GM21576 (cell line): ENCODE data around the gene METTL6.
"Not testable (repeated sequence)": the region's sequence is repeated elsewhere in the genome, so short reads cannot be mapped to it uniquely, and the experiment has no call there.

Experiments
- ATAC-seq: cut with Tn5 transposase; IDR thresholded peaks from one replicate; pipeline ENCODE4 v1.9.1; 2021; ENCODE audit warnings: mild to moderate bottlenecking, moderate library complexity; ENCODE audit not compliant: unreplicated experiment

The METTL6 gene

DNA sequence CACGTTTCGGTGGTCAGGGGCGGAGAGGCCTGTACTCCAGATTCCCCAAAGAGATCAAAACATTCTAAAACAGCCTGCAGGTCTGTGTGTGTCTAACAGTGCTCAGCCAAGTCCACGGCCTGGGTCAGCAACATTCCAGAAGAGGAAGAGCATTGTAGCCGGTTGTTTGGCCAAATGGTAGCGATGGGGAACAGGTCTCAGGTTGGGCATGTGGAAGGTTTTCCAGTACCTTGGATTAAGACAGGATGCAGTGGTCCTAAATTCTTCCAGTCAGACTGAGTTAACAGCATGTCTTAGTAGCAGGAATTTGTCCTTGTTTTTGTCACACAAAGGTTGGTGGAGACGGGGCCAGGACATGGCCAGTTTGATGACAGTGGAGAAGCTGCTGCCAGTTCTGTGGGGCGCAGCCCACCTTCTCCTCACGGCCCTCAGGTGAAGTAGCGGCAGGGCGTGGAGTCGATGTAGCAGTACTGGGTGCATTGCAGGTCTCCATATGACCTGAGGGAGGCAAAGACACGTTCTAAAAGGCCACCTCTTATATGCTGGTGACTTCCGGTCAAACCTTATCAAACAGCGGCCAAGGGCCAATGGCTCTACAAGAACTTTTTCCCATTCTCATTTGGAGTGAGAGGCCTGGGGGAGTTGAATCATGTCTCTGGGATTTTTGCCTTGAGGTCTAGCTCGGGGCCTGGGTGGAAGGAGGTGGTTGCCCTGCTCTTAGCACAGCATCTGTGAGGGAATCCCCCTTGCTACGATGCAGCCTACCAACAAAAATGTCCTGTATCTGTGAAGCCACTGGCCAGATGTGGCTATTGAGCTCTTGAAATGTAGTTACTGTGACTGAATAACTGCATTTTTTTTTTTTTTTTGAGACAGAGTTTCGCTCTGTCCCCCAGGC is 24.1 kb upstream of the METTL6 start:
- no peak for ATAC-seq

GRCh38 chr3:15450438-15451215 is 23.3 kb upstream of the METTL6 start:
- ATAC-seq = no peak

GRCh38 chr3:15449489-15450224 is 22.3 kb upstream of the METTL6 start:
- ATAC-seq = no peak

GRCh38 chr3:15443826-15444524 is 16.6 kb upstream of the METTL6 start:
- no peak for ATAC-seq

DNA sequence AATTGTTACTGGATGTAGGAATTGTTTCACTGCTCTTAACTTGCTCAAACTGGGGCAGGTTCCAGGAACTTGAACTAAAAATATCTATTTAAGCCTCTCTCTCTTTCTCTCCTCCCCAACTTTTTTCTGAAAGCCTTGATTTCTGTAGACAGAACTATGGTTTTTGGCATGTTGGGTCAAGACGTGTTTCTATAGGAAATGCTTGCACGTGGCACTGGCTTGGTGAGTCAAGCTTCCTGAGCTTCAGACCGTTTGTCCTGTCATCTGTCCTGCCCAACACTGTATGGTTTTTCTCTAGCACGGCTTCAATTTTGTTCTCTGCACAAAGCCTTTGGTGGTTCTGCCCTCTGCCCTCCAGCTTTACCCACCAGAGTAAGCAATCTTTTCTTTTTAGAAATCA is 13.5 kb upstream of the METTL6 start:
- no peak for ATAC-seq

GRCh38 chr3:15439476-15439875 is 12.1 kb upstream of the METTL6 start:
- ATAC-seq = no peak

GRCh38 chr3:15438983-15439382 is 11.6 kb upstream of the METTL6 start:
- ATAC-seq = no peak

DNA sequence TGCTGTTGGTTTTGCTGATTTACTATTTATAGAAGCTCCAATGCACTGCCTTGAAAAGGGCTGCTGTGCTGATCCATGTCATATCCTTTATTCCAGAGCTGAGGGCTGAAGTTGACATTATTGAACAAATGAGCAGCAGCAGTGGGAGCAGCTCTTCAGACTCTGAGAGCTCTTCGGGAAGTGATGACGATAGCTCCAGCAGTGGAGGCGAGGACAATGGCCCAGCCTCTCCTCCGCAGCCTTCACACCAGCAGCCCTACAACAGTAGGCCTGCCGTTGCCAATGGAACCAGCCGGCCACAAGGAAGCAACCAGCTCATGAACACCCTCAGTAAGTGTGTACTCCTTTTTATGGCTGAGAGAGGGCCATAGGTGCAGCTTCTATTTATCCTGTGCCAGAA is 8.9 kb upstream of the METTL6 start:
- ATAC-seq = no peak

DNA sequence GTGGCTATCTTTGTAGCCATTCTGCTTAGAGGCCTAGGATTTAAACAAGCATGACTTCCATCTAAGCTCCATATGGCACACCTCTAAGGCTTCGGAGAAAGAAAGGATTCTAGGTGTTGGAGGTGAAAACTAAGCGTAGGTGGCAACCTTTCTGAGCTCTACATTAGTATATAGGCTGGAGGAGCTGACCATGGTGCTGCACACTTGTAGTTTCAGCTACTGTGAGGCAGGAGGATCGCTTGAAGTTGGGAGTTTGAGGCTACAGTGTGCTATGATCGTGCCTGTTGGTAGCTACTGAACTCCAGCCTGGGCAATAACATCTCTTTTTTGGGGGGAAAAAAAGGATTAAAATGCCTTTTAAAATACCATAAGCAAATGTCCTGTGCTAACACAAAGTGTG is 7.4 kb upstream of the METTL6 start:
- ATAC-seq = no peak

- ATAC-seq = no peak
These were observed 6.2 kb upstream of the METTL6 start for GRCh38 chr3:15433531-15433930.

DNA sequence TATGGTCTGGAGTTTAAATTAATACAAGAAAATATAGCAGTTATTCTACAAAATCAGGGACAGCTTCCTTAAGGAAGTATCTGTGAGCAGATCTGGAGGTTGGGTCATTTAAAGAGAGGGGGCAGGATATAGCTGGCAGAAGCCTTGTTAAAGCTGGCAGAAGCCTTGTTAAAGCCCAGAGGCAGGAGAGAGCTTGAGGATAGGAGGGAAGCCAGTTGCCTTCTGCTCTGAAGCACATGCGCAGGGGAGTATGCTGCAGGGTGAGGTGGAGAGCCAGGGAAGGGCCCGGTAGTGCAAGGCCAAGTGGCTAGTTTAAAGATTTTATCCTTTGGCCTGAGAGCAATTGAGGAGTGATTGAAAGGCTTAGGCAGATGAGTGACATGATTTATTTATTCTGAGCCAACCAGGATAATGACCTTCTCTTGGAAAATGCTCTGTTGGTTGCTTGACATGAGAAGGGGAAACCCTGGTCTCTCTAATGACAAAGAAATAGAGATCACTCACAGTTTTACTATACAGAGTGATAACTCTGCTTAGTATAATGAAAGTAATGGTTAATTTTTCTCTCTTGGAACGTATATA is 4.0 kb upstream of the METTL6 start:
- ATAC-seq = no peak

DNA sequence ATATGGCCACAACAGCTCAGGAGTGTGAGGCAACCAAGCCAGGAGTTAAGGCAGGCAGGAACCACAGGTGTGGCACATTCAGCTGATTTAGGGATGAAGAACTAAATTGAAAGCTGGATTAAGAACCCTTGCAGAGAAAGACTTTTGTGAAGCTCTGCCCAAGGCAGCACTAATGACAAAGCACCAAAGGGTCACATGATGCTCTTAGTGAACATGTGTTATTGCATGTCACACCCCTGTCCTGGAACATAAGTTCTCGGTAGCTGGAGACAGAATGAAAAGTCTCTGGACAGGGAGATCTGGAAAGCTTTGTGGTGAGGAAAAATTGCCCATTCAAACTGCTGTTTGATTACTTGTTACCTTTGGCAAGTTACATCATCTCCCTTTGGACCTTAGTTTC is 3.3 kb upstream of the METTL6 start:
- no peak for ATAC-seq

DNA sequence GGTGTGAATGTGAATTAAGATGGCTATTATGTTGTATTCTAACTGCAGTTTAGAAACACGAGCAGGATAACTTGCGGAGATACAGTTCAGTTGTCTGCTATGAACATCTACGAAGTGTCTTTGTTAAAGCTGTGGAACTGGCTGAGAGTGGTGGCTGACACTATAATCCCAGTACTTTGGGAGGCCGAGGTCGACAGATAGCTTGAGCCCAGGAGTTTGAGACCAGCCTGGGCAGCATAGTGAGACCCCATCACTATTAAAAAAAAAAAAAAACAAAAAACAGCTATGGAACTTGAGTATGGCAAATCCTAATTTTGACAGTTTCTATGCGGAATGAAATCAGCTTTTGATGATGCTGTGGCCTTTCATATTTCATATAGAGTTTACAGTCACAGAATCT is 1.7 kb upstream of the METTL6 start:
- ATAC-seq = no peak

- no peak for ATAC-seq
These were observed 1.2 kb upstream of the METTL6 start for GRCh38 chr3:15428539-15428938.

DNA sequence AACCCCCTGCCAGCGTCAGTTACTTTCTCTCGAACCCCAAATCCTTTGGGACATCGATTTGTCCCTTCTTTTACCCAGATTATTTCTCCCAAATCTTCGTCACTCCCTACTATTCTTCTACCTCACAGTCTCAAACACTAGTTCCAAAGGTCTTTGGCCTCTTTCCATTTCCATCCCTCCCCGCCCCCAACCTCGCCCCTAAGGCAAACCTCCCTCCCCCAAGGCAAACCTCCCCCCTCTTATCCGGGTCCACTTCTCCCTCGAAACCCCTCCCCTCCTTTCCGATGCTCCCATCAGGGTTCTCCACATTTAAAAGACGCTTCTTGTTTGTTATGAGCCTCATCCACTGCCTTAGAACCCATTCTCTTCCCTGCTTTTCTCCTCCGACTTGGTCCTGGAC is 637 bp upstream of the METTL6 start:
- no peak for ATAC-seq

GRCh38 chr3:15426579-15427118 is 695 bp downstream of the METTL6 start:
- ATAC-seq = no peak

DNA sequence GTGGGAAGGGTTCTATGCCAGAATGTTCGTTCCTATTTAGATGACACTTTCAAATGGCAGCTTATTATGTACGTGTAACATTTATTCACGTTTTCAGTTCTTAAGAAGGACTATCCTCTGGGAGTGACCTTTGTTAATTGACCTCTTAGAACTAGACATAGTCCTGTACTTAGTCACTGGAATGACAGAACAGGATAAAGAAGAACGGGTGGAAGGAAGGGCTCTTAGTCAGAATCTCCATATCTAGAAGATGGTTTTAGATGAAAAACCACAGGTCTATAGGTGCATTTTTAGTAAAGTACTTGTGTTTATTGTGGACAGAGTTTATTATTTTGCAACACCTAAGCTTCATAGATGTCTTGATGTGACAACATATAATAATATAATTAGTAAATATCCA is 6.5 kb downstream of the METTL6 start:
- ATAC-seq = no peak

- not testable (repeated sequence) for ATAC-seq
These were observed 16.4 kb downstream of the METTL6 start for GRCh38 chr3:15410966-15411365.

DNA sequence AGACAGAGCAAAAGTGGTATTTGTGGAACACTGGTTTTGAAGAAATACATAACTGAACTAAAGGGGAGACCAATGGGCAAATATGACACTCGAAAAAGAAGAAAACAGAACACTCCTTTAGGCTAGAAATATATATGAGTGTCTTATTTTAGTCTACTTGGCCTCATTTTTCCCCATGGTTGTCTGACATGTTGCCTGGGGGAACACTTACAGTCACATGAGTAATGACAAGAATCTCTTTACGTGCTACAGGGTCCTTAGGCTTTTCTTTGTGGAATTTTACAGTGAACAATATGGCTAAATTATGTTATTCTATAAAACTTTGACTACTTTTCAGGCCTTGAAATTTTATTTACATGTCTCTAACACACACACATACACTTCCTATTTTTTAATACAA is 17.6 kb downstream of the METTL6 start:
- no peak for ATAC-seq

GRCh38 chr3:15409239-15409638 is 18.1 kb downstream of the METTL6 start:
- ATAC-seq = no peak
